SK-N-MC (cell line): ENCODE data around the gene MMP24OS.

Experiments
- EZH2 ChIP-seq: fragments of 200-600 bp; sonication (generic); IDR thresholded peaks from one replicate; pipeline ENCODE4 v1.6.1; 2017; ENCODE audit warnings: antibody characterized with exemption
- FOXP2 ChIP-seq: optimal IDR thresholded peaks from 2 replicates; pipeline ENCODE3; 2011; ENCODE audit warnings: mild to moderate bottlenecking, moderate library complexity; ENCODE audit not compliant: insufficient read depth; ENCODE audit errors: extremely low read length, control extremely low read depth
- POLR2AphosphoS5 ChIP-seq: IDR thresholded peaks from 2 replicates; pipeline ENCODE4 v1.6.1; 2012; ENCODE audit warnings: mild to moderate bottlenecking, low read depth, low read length, borderline replicate concordance

- no peak for TF ChIP-seq POLR2AphosphoS5
- no peak for TF ChIP-seq EZH2
- TF ChIP-seq FOXP2, result no peak
Observed at GRCh38 chr20:35325401-35325800, 47.5 kb upstream of the MMP24OS start.
